ENCODE measurements around the gene C3orf52. TPM values are rescaled to one million over a fixed set of nuclear protein-coding genes. Genes with fewer than 3 reads are reported as not detected.

C3orf52 gene
- total RNA-seq, 1 donor from 2014 or later, result 2.4 TPM

- no peak for DNase-seq
- Histone ChIP-seq H3K36me3 (no peaks in the 10 kb centered on the region), H3K27ac (replicated peaks) (no peak overlapping the region), H3K9me3 (replicated peaks) (no peaks in the 10 kb centered on the region), H3K4me1 (peaks cover 22% of the 10 kb centered on the region), H3K4me3 (peak overlapping the region; percentile 10), H3K27me3 (ENCODE audit: low read depth) (no peaks in the 10 kb centered on the region)
- no peak for TF ChIP-seq CTCF (IDR thresholded peaks at IDR 0.05; ENCODE audit: borderline replicate concordance)
- intact Hi-C loops (cut with micrococcal nuclease), result no loop called here
Measured at GRCh38 chr3:112127522-112128494, 41.6 kb downstream of the C3orf52 start.

- Histone ChIP-seq H3K4me1 (peaks cover 22% of the 10 kb centered on the region), H3K27ac (replicated peaks) (no peak overlapping the region), H3K36me3 (no peaks in the 10 kb centered on the region), H3K9me3 (replicated peaks) (no peaks in the 10 kb centered on the region), H3K4me3 (no peak overlapping the region), H3K27me3 (ENCODE audit: low read depth) (no peaks in the 10 kb centered on the region)
- DNase-seq, result no peak
- intact Hi-C loops (cut with micrococcal nuclease), result no loop called here
- TF ChIP-seq CTCF (IDR thresholded peaks at IDR 0.05; ENCODE audit: borderline replicate concordance), result no peak
Measured at GRCh38 chr3:112128843-112129727, 42.9 kb downstream of the C3orf52 start.

GRCh38 chr3:112129925-112130637, 43.9 kb downstream of the C3orf52 start:
- DNase-seq, result no peak
- Histone ChIP-seq H3K4me1 (peaks cover 25% of the 10 kb centered on the region), H3K27ac (replicated peaks) (no peak overlapping the region), H3K9me3 (replicated peaks) (no peaks in the 10 kb centered on the region), H3K36me3 (no peaks in the 10 kb centered on the region), H3K4me3 (no peak overlapping the region), H3K27me3 (ENCODE audit: low read depth) (no peaks in the 10 kb centered on the region)
- TF ChIP-seq CTCF (IDR thresholded peaks at IDR 0.05; ENCODE audit: borderline replicate concordance), result no peak
- intact Hi-C loops (cut with micrococcal nuclease), result no loop called here

GRCh38 chr3:112130638-112130993, 44.4 kb downstream of the C3orf52 start:
- DNase-seq, result no peak
- Histone ChIP-seq H3K9me3 (replicated peaks) (no peaks in the 10 kb centered on the region), H3K4me1 (peaks cover 25% of the 10 kb centered on the region), H3K27me3 (ENCODE audit: low read depth) (no peaks in the 10 kb centered on the region), H3K27ac (replicated peaks) (no peak overlapping the region), H3K36me3 (no peaks in the 10 kb centered on the region), H3K4me3 (no peak overlapping the region)
- intact Hi-C loops (cut with micrococcal nuclease), result no loop called here
- no peak for TF ChIP-seq CTCF (IDR thresholded peaks at IDR 0.05; ENCODE audit: borderline replicate concordance)

- H3K4me1 ChIP-seq, result peaks cover 24% of the 10 kb centered on the region
- intact Hi-C loops (cut with micrococcal nuclease), result no loop called here
- H3K36me3 ChIP-seq, result no peaks in the 10 kb centered on the region
Measured at GRCh38 chr3:112131111-112131510, 44.9 kb downstream of the C3orf52 start.

More at GRCh38 chr3:112131111-112131510, 44.9 kb downstream of the C3orf52 start:
- Histone ChIP-seq H3K27me3 (ENCODE audit: low read depth) (no peaks in the 10 kb centered on the region), H3K4me3 (no peak overlapping the region), H3K9me3 (replicated peaks) (no peaks in the 10 kb centered on the region), H3K27ac (replicated peaks) (no peak overlapping the region)
- no peak for DNase-seq
- TF ChIP-seq CTCF (IDR thresholded peaks at IDR 0.05; ENCODE audit: borderline replicate concordance), result no peak
